RPMI8226 (cell line): ENCODE data around the gene LYPD3.
"Not testable (repeated sequence)": the region's sequence is repeated elsewhere in the genome, so short reads cannot be mapped to it uniquely, and the experiment has no call there.

ENCODE experiments used
- DNase-seq: peaks from one replicate; pipeline ENCODE4 v3.0.0-alpha.2; 2015

LYPD3 gene

GRCh38 chr19:43465468-43466120, at the start of gene LYPD3:
Gene LYPD3 (minus strand): TSS chr19:43465608. CDS start chr19:43465571, 37 bp downstream.
- DNase-seq, result no peak

GRCh38 chr19:43512399-43512798, 47.0 kb upstream of the LYPD3 start:
- DNase-seq, result not testable (repeated sequence)

- DNase-seq, result no peak
These were observed 45.9 kb upstream of the LYPD3 start for GRCh38 chr19:43511324-43511723.

- no peak for DNase-seq
These were observed 45.3 kb upstream of the LYPD3 start for GRCh38 chr19:43510713-43511112.

GRCh38 chr19:43507880-43508279, 42.5 kb upstream of the LYPD3 start:
- no peak for DNase-seq

GRCh38 chr19:43506629-43507028, 41.2 kb upstream of the LYPD3 start:
- no peak for DNase-seq

- no peak for DNase-seq
These were observed 40.5 kb upstream of the LYPD3 start for GRCh38 chr19:43505941-43506340.

GRCh38 chr19:43505186-43505456, 39.7 kb upstream of the LYPD3 start:
- DNase-seq, result no peak

- DNase-seq, result peak; percentile 41
These were observed 39.2 kb upstream of the LYPD3 start, which contains the start of gene PHLDB3 for GRCh38 chr19:43504426-43505185. Gene PHLDB3 (minus strand): TSS chr19:43504746. CDS start chr19:43504118, 628 bp downstream.

- peak; percentile 94 for DNase-seq
These were observed 38.4 kb upstream of the LYPD3 start for GRCh38 chr19:43503501-43504425.

GRCh38 chr19:43502419-43502976, 37.1 kb upstream of the LYPD3 start:
- DNase-seq, result no peak

- DNase-seq, result no peak
These were observed 36.4 kb upstream of the LYPD3 start for GRCh38 chr19:43501661-43502418.

GRCh38 chr19:43499042-43499441, 33.6 kb upstream of the LYPD3 start:
- no peak for DNase-seq

GRCh38 chr19:43498233-43498842, 32.9 kb upstream of the LYPD3 start:
- no peak for DNase-seq

- DNase-seq, result no peak
These were observed 31.6 kb upstream of the LYPD3 start for GRCh38 chr19:43496960-43497359.

- no peak for DNase-seq
These were observed 29.7 kb upstream of the LYPD3 start for GRCh38 chr19:43495082-43495481.

GRCh38 chr19:43490759-43491158, 25.4 kb upstream of the LYPD3 start:
- DNase-seq, result no peak

- DNase-seq, result no peak
These were observed 24.7 kb upstream of the LYPD3 start for GRCh38 chr19:43489979-43490599.

GRCh38 chr19:43489310-43489709, 23.9 kb upstream of the LYPD3 start:
- DNase-seq, result no peak

GRCh38 chr19:43488179-43488578, 22.8 kb upstream of the LYPD3 start:
- DNase-seq, result no peak

- DNase-seq, result no peak
These were observed 21.0 kb upstream of the LYPD3 start for GRCh38 chr19:43486412-43486811.
